Uterus (tissue), 4 donors: ENCODE measurements around the gene TCAIM. TPM values are rescaled to one million over a fixed set of nuclear protein-coding genes. Genes with fewer than 3 reads are reported as not detected.
"Not testable (repeated sequence)": the region's sequence is repeated elsewhere in the genome, so short reads cannot be mapped to it uniquely, and the experiment has no call there.

ENCODE experiments used
- DNase-seq, 2 donors: peaks; one replicate each; pipeline ENCODE4 v3.0.0-alpha.2; 2019 to 2020
- H3K27ac ChIP-seq, 2 donors: fragments of 200-600 bp; sonication (generic); 1 replicate in 1 of 2; 2 replicates in 1 of 2; pipeline ENCODE4 v1.5.1; 2016 to 2018
- H3K27me3 ChIP-seq, 2 donors: fragments of 200-600 bp; sonication (generic); one replicate each; pipeline ENCODE4 v1.5.1; 2018 to 2019; ENCODE audit warnings: control low read depth in 1 of 2
- H3K36me3 ChIP-seq, 2 donors: fragments of 200-600 bp; sonication (generic); one replicate each; pipeline ENCODE4 v1.5.1; 2019; ENCODE audit warnings: control low read depth in 1 of 2
- H3K4me1 ChIP-seq, 2 donors: fragments of 200-600 bp; sonication (generic); one replicate each; pipeline ENCODE4 v1.5.1; 2018 to 2019; ENCODE audit warnings: control low read depth in 1 of 2
- H3K4me3 ChIP-seq, 2 donors: fragments of 200-600 bp; sonication (generic); 1 replicate in 1 of 2; 2 replicates in 1 of 2; pipeline ENCODE4 v1.5.1; 2018 to 2019; ENCODE audit warnings: mild to moderate bottlenecking in 1 of 2
- H3K9me3 ChIP-seq, 2 donors: fragments of 200-600 bp; sonication (generic); one replicate each; pipeline ENCODE4 v1.5.1; 2019; ENCODE audit warnings: control low read depth in 1 of 2
- POLR2A ChIP-seq, 2 donors: fragments of 450-650 bp; IDR thresholded peaks; one replicate each; pipeline ENCODE4 v1.6.1; 2016; ENCODE audit warnings: antibody characterized with exemption in 2 of 2, mild to moderate bottlenecking in 1 of 2, moderate library complexity in 1 of 2
- intact Hi-C: fragments of 100-400 bp; cut with DNase I; formaldehyde crosslinking; loops from one replicate; pipeline ENCODE4 v1.15.1; 2023; ENCODE audit warnings: low total_unique reads
- total RNA-seq, 4 donors: library from RNA; depleted of rRNA in 3 of 4; stranded (reverse); fragments of >200 nt in 3 of 4; gene quantifications; one replicate each; pipeline versions ENCODE4 v1.1.0 to v1.2.4, GENCODE V29; 2014 to 2023
- TF ChIP-seq, protein P1 (sequence below), 4 experiments: fragments of 200-600 bp in 2 of 4; fragments of 450-650 bp in 2 of 4; sonication (generic) in 2 of 4; IDR thresholded peaks; one replicate each; pipeline ENCODE4 v1.5.1; 2016 to 2019; ENCODE audit warnings: antibody characterized with exemption in 4 of 4, mild to moderate bottlenecking in 2 of 4, moderate library complexity in 1 of 4
- donor health status: DM: yes; HTN: yes; CAD: no.

Gene TCAIM
- total RNA-seq, 4 donors from 2014 or later: 3.8 to 38.7 (median 19.6) TPM

DNA sequence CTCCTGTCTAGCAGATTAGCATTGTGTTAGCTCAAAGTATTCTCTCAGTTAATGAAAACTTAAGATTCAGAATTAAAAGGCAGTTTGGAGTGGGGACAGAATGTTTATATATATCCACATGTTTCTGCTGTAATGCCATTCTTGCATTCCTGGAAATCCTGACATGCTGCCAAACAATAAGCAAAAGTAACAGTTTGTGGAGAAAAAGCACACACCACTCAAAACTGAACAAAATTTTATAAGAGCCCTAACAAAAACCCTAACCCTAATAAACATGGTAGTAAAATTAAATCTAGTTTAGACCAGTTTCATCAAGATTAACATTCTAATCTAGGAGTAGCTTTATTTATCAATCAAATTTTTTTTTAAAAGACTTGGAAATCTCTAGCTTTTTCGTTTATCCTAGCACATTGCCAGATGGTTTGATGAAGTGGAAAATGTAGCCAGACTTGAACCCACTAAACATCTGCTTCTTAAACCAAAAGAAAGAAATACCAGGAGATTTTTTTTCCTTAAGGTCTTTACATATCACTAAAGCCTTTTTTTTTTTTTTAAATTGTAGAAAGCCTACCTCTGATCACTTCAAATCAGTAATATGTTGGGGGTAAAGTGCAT lies 3.7 kb downstream of the TCAIM start:
- TF ChIP-seq, protein P1, sequence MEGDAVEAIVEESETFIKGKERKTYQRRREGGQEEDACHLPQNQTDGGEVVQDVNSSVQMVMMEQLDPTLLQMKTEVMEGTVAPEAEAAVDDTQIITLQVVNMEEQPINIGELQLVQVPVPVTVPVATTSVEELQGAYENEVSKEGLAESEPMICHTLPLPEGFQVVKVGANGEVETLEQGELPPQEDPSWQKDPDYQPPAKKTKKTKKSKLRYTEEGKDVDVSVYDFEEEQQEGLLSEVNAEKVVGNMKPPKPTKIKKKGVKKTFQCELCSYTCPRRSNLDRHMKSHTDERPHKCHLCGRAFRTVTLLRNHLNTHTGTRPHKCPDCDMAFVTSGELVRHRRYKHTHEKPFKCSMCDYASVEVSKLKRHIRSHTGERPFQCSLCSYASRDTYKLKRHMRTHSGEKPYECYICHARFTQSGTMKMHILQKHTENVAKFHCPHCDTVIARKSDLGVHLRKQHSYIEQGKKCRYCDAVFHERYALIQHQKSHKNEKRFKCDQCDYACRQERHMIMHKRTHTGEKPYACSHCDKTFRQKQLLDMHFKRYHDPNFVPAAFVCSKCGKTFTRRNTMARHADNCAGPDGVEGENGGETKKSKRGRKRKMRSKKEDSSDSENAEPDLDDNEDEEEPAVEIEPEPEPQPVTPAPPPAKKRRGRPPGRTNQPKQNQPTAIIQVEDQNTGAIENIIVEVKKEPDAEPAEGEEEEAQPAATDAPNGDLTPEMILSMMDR (IDR thresholded peaks at IDR 0.05): no peak
- no peak for TF ChIP-seq POLR2A (IDR thresholded peaks at IDR 0.05)
- Histone ChIP-seq H3K27me3 (no peaks in the 10 kb centered on the region), H3K36me3 (no peaks in the 10 kb centered on the region), H3K4me1 (peaks cover 0 to 4% of the 10 kb centered on the region in 2 donors), H3K9me3 (no peaks in the 10 kb centered on the region), H3K4me3 (no peak overlapping the region), H3K27ac (no peak overlapping the region)
- intact Hi-C loops: no loop called here
- DNase-seq: no peak

DNA sequence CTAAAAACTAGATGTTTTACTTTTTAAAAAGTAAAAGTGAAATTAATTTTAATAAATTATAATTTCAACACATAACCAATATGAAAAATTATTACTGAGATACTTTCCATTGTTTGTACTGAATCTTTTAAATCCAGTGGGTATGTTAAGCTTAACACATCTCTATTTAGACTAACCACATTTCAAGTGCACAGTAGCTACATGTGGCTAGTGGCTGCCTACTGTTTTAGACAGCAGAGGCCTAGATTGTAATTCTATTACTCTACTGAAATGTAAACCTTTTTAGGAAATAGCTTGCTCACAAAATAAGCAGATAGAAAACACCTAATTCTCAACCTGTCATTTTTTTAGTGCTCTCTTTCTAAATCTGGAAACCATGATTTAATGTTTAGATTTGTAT lies 4.9 kb downstream of the TCAIM start:
- H3K4me3 ChIP-seq: no peak overlapping the region
- TF ChIP-seq, protein P1 (IDR thresholded peaks at IDR 0.05): no peak
- intact Hi-C loops: no loop called here
- no peak for DNase-seq
- no peaks in the 10 kb centered on the region for H3K27me3 ChIP-seq
- no peaks in the 10 kb centered on the region for H3K9me3 ChIP-seq
- peaks cover 0 to 4% of the 10 kb centered on the region in 2 donors for H3K4me1 ChIP-seq
- H3K36me3 ChIP-seq: no peaks in the 10 kb centered on the region
- H3K27ac ChIP-seq: no peak overlapping the region

DNA sequence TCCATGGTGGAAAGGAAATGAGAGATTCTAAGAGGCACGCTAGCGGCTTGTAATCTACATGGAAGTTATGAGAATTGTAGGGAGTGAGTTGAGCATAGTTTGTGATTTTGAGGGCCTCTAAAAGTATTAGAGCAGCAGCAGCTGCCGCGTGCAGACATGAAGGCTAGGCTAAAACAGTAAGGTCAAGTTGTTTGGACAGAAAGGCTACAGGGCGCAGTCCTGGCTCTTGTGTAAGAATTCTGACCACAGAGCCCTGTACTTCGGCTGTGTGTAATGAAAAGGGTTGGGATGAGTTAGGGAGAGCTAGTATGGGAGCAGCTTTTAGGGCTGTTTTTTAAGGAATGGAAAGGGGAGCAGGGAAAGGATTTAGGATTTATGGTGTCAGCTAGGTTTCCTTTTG lies 8.0 kb downstream of the TCAIM start:
- H3K27me3 ChIP-seq, H3K9me3 ChIP-seq, H3K4me1 ChIP-seq, H3K27ac ChIP-seq, DNase-seq, H3K36me3 ChIP-seq, H3K4me3 ChIP-seq, intact Hi-C loops: not testable (repeated sequence)

DNA sequence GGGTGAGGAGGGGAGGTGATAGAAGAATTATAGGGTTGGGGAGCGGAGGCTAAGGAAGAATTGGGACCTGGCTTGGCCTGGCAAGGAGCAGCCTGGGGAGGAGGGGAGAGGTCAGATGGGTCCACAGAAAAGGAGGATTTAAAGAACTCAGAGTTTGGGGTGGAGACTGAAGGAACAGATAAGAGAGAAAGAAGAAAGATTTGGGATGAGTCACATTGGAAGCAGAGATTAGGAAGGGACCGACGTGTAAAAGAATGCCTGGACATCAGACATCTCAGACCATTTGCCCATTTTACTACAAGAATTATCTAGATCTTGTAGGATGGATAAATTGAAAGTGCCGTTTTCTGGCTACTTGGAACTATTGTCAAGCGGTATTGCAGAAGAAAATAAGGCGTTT lies 10.4 kb downstream of the TCAIM start:
- DNase-seq: no peak
- H3K36me3 ChIP-seq: no peaks in the 10 kb centered on the region
- no peak overlapping the region for H3K4me3 ChIP-seq
- no peak for TF ChIP-seq POLR2A (IDR thresholded peaks at IDR 0.05)
- TF ChIP-seq, protein P1 (IDR thresholded peaks at IDR 0.05): no peak
- H3K9me3 ChIP-seq: no peaks in the 10 kb centered on the region
- no peak overlapping the region for H3K27ac ChIP-seq
- H3K27me3 ChIP-seq: no peaks in the 10 kb centered on the region
- H3K4me1 ChIP-seq: no peaks in the 10 kb centered on the region
- intact Hi-C loops: no loop called here

DNA sequence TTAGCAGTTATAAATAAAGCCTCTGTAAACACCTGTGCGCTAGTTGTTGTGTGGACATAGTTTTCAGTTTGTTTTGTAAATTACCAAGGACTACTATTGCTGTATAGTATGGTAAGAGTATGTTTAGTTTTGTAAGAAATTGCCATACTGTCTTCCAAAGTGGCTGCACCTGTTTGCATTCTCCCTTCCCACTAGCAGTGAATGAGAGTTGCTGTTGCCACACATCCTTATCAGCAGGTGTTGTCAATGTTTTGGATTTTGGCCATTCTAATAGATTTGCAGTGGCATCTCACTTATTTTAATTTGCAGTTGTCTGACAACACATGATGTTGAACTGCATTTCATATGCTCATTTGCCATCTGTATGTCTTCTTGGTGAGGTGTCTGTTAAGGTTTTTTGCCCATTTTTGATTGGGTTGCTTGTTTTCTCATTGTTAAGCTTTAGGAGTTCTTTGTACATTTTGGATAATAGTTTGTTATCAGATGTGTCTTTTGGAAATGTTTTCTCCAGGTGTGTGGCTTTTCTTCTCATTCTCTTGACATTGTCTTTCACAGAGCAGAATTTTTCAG lies 14.9 kb downstream of the TCAIM start:
- DNase-seq: no peak
- intact Hi-C loops: no loop called here
- H3K36me3 ChIP-seq: no peaks in the 10 kb centered on the region
- H3K27ac ChIP-seq: no peak overlapping the region
- no peak for TF ChIP-seq POLR2A (IDR thresholded peaks at IDR 0.05)
- TF ChIP-seq, protein P1 (IDR thresholded peaks at IDR 0.05): no peak
- no peaks in the 10 kb centered on the region for H3K9me3 ChIP-seq
- H3K4me1 ChIP-seq: no peaks in the 10 kb centered on the region
- no peak overlapping the region for H3K4me3 ChIP-seq
- no peaks in the 10 kb centered on the region for H3K27me3 ChIP-seq
